Measurements from ENCODE around the gene TRAF7. TPM values are rescaled to one million over a fixed set of nuclear protein-coding genes. Genes with fewer than 3 reads are reported as not detected.
A peak's percentile ranks its signal among the peaks of the same experiment; 100 is the strongest.

TRAF7 gene
- total and polyA plus RNA-seq, 2 of the 13 experiments (the other 11 are each of a cell fraction or from before 2014, with no cell fraction given), result 47.9 to 65.6 TPM

DNA sequence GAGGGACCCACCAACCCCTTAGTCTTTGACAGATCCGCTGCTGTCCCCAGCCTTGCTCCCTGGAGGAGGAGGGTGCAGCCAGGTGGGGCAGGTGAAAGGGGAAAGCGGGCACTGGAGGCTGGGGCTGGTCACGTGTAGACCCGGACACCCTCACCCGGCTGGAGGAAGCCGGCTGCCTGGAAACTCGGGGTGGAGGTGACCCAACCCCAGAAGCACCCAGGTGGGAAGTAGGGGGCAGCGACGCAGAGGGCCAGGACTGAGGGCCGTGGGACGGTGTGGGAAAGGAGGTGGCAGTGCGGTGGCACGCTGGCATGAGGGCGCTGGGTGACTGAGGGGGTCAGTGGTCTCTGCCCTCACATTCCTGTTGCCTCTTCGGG is 2.7 kb downstream of the TRAF7 start (continued):
- TF ChIP-seq ONECUT2 (CRISPR knock-in tag; IDR thresholded peaks at IDR 0.05) (no peak), MED13 (CRISPR knock-in tag; IDR thresholded peaks at IDR 0.05) (no peak), SMAD9 (CRISPR knock-in tag; IDR thresholded peaks at IDR 0.05) (no peak), HNRNPL (IDR thresholded peaks at IDR 0.05; ENCODE audit: low read depth, low read length) (peak; percentile 82), ZNF451 (CRISPR knock-in tag; IDR thresholded peaks at IDR 0.05) (no peak), ZKSCAN5 (CRISPR knock-in tag; IDR thresholded peaks at IDR 0.05) (no peak), ZNF572 (CRISPR knock-in tag; IDR thresholded peaks at IDR 0.05) (0 out of 2 replicates have a peak, but pooled peaks have one; percentile 41), RBM39 (IDR thresholded peaks at IDR 0.05; ENCODE audit: low read depth, low read length, poor library complexity, severe bottlenecking) (no peak), BCL6 (CRISPR knock-in tag; IDR thresholded peaks at IDR 0.05) (no peak), JUND (CRISPR knock-in tag; IDR thresholded peaks at IDR 0.05) (no peak), SPEN (CRISPR knock-in tag; IDR thresholded peaks at IDR 0.05; ENCODE audit: low read depth) (0 out of 2 replicates have a peak, but pooled peaks have one; percentile 52)
- TF ChIP-seq, protein P1, sequence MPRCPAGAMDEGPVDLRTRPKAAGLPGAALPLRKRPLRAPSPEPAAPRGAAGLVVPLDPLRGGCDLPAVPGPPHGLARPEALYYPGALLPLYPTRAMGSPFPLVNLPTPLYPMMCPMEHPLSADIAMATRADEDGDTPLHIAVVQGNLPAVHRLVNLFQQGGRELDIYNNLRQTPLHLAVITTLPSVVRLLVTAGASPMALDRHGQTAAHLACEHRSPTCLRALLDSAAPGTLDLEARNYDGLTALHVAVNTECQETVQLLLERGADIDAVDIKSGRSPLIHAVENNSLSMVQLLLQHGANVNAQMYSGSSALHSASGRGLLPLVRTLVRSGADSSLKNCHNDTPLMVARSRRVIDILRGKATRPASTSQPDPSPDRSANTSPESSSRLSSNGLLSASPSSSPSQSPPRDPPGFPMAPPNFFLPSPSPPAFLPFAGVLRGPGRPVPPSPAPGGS (CRISPR knock-in tag; IDR thresholded peaks at IDR 0.05), result no peak
- TF ChIP-seq, protein P2, sequence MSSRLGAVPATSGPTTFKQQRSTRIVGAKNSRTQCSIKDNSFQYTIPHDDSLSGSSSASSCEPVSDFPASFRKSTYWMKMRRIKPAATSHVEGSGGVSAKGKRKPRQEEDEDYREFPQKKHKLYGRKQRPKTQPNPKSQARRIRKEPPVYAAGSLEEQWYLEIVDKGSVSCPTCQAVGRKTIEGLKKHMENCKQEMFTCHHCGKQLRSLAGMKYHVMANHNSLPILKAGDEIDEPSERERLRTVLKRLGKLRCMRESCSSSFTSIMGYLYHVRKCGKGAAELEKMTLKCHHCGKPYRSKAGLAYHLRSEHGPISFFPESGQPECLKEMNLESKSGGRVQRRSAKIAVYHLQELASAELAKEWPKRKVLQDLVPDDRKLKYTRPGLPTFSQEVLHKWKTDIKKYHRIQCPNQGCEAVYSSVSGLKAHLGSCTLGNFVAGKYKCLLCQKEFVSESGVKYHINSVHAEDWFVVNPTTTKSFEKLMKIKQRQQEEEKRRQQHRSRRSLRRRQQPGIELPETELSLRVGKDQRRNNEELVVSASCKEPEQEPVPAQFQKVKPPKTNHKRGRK (CRISPR knock-in tag; IDR thresholded peaks at IDR 0.05), result no peak
- TF ChIP-seq, protein P3, sequence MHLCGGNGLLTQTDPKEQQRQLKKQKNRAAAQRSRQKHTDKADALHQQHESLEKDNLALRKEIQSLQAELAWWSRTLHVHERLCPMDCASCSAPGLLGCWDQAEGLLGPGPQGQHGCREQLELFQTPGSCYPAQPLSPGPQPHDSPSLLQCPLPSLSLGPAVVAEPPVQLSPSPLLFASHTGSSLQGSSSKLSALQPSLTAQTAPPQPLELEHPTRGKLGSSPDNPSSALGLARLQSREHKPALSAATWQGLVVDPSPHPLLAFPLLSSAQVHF (CRISPR knock-in tag; IDR thresholded peaks at IDR 0.05), result no peak
- TF ChIP-seq, protein P4, sequence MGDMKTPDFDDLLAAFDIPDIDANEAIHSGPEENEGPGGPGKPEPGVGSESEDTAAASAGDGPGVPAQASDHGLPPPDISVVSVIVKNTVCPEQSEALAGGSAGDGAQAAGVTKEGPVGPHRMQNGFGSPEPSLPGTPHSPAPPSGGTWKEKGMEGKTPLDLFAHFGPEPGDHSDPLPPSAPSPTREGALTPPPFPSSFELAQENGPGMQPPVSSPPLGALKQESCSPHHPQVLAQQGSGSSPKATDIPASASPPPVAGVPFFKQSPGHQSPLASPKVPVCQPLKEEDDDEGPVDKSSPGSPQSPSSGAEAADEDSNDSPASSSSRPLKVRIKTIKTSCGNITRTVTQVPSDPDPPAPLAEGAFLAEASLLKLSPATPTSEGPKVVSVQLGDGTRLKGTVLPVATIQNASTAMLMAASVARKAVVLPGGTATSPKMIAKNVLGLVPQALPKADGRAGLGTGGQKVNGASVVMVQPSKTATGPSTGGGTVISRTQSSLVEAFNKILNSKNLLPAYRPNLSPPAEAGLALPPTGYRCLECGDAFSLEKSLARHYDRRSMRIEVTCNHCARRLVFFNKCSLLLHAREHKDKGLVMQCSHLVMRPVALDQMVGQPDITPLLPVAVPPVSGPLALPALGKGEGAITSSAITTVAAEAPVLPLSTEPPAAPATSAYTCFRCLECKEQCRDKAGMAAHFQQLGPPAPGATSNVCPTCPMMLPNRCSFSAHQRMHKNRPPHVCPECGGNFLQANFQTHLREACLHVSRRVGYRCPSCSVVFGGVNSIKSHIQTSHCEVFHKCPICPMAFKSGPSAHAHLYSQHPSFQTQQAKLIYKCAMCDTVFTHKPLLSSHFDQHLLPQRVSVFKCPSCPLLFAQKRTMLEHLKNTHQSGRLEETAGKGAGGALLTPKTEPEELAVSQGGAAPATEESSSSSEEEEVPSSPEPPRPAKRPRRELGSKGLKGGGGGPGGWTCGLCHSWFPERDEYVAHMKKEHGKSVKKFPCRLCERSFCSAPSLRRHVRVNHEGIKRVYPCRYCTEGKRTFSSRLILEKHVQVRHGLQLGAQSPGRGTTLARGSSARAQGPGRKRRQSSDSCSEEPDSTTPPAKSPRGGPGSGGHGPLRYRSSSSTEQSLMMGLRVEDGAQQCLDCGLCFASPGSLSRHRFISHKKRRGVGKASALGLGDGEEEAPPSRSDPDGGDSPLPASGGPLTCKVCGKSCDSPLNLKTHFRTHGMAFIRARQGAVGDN (CRISPR knock-in tag; IDR thresholded peaks at IDR 0.05), result peak; percentile 54
- TF ChIP-seq, protein P5, sequence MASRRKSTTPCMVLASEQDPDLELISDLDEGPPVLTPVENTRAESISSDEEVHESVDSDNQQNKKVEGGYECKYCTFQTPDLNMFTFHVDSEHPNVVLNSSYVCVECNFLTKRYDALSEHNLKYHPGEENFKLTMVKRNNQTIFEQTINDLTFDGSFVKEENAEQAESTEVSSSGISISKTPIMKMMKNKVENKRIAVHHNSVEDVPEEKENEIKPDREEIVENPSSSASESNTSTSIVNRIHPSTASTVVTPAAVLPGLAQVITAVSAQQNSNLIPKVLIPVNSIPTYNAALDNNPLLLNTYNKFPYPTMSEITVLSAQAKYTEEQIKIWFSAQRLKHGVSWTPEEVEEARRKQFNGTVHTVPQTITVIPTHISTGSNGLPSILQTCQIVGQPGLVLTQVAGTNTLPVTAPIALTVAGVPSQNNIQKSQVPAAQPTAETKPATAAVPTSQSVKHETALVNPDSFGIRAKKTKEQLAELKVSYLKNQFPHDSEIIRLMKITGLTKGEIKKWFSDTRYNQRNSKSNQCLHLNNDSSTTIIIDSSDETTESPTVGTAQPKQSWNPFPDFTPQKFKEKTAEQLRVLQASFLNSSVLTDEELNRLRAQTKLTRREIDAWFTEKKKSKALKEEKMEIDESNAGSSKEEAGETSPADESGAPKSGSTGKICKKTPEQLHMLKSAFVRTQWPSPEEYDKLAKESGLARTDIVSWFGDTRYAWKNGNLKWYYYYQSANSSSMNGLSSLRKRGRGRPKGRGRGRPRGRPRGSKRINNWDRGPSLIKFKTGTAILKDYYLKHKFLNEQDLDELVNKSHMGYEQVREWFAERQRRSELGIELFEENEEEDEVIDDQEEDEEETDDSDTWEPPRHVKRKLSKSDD (CRISPR knock-in tag; IDR thresholded peaks at IDR 0.05; ENCODE audit: low read depth), result no peak
- TF ChIP-seq, protein P6, sequence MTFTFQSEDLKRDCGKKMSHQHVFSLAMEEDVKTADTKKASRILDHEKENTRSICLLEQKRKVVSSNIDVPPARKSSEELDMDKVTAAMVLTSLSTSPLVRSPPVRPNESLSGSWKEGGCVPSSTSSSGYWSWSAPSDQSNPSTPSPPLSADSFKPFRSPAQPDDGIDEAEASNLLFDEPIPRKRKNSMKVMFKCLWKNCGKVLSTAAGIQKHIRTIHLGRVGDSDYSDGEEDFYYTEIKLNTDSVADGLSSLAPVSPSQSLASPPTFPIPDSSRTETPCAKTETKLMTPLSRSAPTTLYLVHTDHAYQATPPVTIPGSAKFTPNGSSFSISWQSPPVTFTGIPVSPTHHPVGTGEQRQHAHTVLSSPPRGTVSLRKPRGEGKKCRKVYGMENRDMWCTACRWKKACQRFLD (CRISPR knock-in tag; IDR thresholded peaks at IDR 0.05; ENCODE audit: borderline replicate concordance), result 0 out of 2 replicates have a peak, but pooled peaks have one; percentile 26
- TF ChIP-seq, protein P7, sequence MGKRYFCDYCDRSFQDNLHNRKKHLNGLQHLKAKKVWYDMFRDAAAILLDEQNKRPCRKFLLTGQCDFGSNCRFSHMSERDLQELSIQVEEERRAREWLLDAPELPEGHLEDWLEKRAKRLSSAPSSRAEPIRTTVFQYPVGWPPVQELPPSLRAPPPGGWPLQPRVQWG (CRISPR knock-in tag; IDR thresholded peaks at IDR 0.05; ENCODE audit: borderline replicate concordance, low read depth), result no peak
